HL-60 (cell line): ENCODE results near the gene MS4A12.
A peak's percentile ranks its signal among the peaks of the same experiment; 100 is the strongest.

Experiments
- DNase-seq, 2 experiments: peaks; one replicate each; pipeline ENCODE4 v3.0.0-alpha.2; 2010 to 2020; ENCODE audit warnings: low read depth in 1 of 2, low spot score in 1 of 2
- H3K27ac ChIP-seq: fragments of 250-450 bp; sonication (Bioruptor Pico); replicated peaks from 2 replicates; pipeline ENCODE4 v1.5.1; 2020; ENCODE audit warnings: mild to moderate bottlenecking, moderate library complexity
- H3K27me3 ChIP-seq: fragments of 250-450 bp; sonication (Bioruptor Pico); 2 replicates; pipeline ENCODE4 v1.5.1; 2021; ENCODE audit warnings: mild to moderate bottlenecking, moderate library complexity; ENCODE audit not compliant: insufficient read depth, poor library complexity, severe bottlenecking
- H3K4me3 ChIP-seq: replicated peaks from 2 replicates; pipeline ENCODE4 v1.5.1; 2011; ENCODE audit warnings: mild to moderate bottlenecking, control low read depth, low read length; ENCODE audit not compliant: insufficient read depth
- CTCF ChIP-seq: IDR thresholded peaks from one replicate; pipeline ENCODE4 v1.5.1; 2011; ENCODE audit warnings: low read length, control low read depth, inconsistent platforms; ENCODE audit not compliant: insufficient read depth
- GABPA ChIP-seq: IDR thresholded peaks from 2 replicates; pipeline ENCODE4 v1.6.1; 2012; ENCODE audit warnings: low read depth
- POLR2AphosphoS5 ChIP-seq: IDR thresholded peaks from 2 replicates; pipeline ENCODE4 v1.6.1; 2012; ENCODE audit warnings: low read depth
- SPI1 ChIP-seq: IDR thresholded peaks from 2 replicates; pipeline ENCODE4 v1.6.1; 2012; ENCODE audit warnings: low read depth, mild to moderate bottlenecking, borderline replicate concordance
- TF ChIP-seq, protein P1 (sequence below): IDR thresholded peaks from 2 replicates; pipeline ENCODE4 v1.6.1; 2012; ENCODE audit warnings: low read depth; ENCODE audit not compliant: insufficient replicate concordance

Gene MS4A12

DNA sequence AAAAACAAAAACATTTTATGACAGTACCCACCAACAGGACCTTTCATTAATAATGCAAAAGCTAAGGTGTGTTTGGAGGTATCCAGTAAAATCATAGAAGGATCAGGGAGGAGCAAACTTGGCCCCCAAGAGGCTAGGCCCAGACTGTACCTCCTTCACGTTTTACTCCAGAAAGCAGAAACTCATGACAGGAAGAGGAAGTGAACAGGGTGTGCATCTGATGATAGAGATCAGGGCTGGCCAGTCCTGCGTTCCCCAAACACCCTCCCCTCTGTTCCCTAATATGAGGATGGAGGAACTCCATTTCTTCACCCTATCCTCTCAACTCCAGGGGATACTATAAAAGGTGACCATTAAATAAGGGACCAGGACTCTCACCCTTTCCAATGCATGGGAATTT is 10.2 kb upstream of the MS4A12 start:
- H3K27me3 ChIP-seq = no peaks in the 10 kb centered on the region
- no peak for TF ChIP-seq POLR2AphosphoS5
- peak; percentile 88 for TF ChIP-seq GABPA
- TF ChIP-seq, protein P1, sequence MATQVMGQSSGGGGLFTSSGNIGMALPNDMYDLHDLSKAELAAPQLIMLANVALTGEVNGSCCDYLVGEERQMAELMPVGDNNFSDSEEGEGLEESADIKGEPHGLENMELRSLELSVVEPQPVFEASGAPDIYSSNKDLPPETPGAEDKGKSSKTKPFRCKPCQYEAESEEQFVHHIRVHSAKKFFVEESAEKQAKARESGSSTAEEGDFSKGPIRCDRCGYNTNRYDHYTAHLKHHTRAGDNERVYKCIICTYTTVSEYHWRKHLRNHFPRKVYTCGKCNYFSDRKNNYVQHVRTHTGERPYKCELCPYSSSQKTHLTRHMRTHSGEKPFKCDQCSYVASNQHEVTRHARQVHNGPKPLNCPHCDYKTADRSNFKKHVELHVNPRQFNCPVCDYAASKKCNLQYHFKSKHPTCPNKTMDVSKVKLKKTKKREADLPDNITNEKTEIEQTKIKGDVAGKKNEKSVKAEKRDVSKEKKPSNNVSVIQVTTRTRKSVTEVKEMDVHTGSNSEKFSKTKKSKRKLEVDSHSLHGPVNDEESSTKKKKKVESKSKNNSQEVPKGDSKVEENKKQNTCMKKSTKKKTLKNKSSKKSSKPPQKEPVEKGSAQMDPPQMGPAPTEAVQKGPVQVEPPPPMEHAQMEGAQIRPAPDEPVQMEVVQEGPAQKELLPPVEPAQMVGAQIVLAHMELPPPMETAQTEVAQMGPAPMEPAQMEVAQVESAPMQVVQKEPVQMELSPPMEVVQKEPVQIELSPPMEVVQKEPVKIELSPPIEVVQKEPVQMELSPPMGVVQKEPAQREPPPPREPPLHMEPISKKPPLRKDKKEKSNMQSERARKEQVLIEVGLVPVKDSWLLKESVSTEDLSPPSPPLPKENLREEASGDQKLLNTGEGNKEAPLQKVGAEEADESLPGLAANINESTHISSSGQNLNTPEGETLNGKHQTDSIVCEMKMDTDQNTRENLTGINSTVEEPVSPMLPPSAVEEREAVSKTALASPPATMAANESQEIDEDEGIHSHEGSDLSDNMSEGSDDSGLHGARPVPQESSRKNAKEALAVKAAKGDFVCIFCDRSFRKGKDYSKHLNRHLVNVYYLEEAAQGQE = no peak
- peak; percentile 94 for TF ChIP-seq SPI1
- no peak for TF ChIP-seq CTCF
- no peak overlapping the region for H3K4me3 ChIP-seq
- H3K27ac ChIP-seq = peak overlapping the region; percentile 36
- peak; percentile 32 to 66 for DNase-seq

GRCh38 chr11:60485987-60486386 is 6.6 kb upstream of the MS4A12 start:
- DNase-seq = peak in 1 of 2 experiments; percentile 55
- Histone ChIP-seq H3K27ac (no peak overlapping the region), H3K27me3 (no peaks in the 10 kb centered on the region), H3K4me3 (no peak overlapping the region)
- TF ChIP-seq SPI1 (no peak), GABPA (no peak), POLR2AphosphoS5 (no peak), CTCF (no peak)
- TF ChIP-seq, protein P1 = no peak

GRCh38 chr11:60493454-60493853 is 876 bp downstream of the MS4A12 start:
- H3K27me3 ChIP-seq = no peaks in the 10 kb centered on the region
- DNase-seq = no peak
- TF ChIP-seq, protein P1 = no peak
- no peak for TF ChIP-seq SPI1
- no peak for TF ChIP-seq GABPA
- TF ChIP-seq POLR2AphosphoS5 = no peak
- no peak for TF ChIP-seq CTCF
- no peak overlapping the region for H3K4me3 ChIP-seq
- H3K27ac ChIP-seq = no peak overlapping the region
